Measurements from ENCODE around the gene ACOT11. TPM values are rescaled to one million over a fixed set of nuclear protein-coding genes. Genes with fewer than 3 reads are reported as not detected.

ACOT11 gene
- total RNA-seq, 1 experiment from 2014 or later, result 1.9 TPM

- no peak for DNase-seq (ENCODE audit: low read depth, low spot score)
- no peaks in the 10 kb centered on the region for H3K4me1 ChIP-seq (ENCODE audit: control insufficient read depth, insufficient read depth, low read length)
Observed at GRCh38 chr1:54543729-54544496, 4.1 kb upstream of the ACOT11 start.

More at GRCh38 chr1:54543729-54544496, 4.1 kb upstream of the ACOT11 start:
- ChIA-PET CTCF (interaction anchor here (0.6 kb wide), 1 partner anchor 19 kb away, joined by 3 read pairs; no protein-coding TSS in a partner anchor), POLR2A (no interaction called here)
- no peaks in the 10 kb centered on the region for H3K36me3 ChIP-seq (ENCODE audit: control insufficient read depth, insufficient read depth, low read length)
- no peaks in the 10 kb centered on the region for H3K9me3 ChIP-seq (ENCODE audit: control insufficient read depth, insufficient read depth, low read depth, low read length)
- BruUV-seq (replicated peaks), result no TSS peak
- no peak overlapping the region for H3K27ac ChIP-seq (ENCODE audit: low read length)
- no peaks in the 10 kb centered on the region for H3K27me3 ChIP-seq (ENCODE audit: control insufficient read depth, insufficient read depth, low read length)
- TF ChIP-seq CTCF (IDR thresholded peaks at IDR 0.05) (no peak), SIN3A (IDR thresholded peaks at IDR 0.05; ENCODE audit: borderline replicate concordance, insufficient read depth, low read depth, low read length) (no peak), POLR2AphosphoS5 (IDR thresholded peaks at IDR 0.05; ENCODE audit: low read depth, low read length) (no peak), REST (IDR thresholded peaks at IDR 0.05; ENCODE audit: insufficient read depth in 1 of 2, low read depth in 2 of 2, low read length in 1 of 2) (no peak), TCF7L2 (IDR thresholded peaks at IDR 0.05; ENCODE audit: low read depth, low read length) (no peak)
- in situ Hi-C loops (cut with HindIII; ENCODE audit: low pct_unique_long_range_greater_than_20kb, low sequenced_read_pairs) (no loop called here), intact Hi-C loops (cut with micrococcal nuclease; ENCODE audit: unreplicated experiment) (no loop called here)
- ATAC-seq, result no peak
- no peak overlapping the region for H3K4me3 ChIP-seq (ENCODE audit: low read depth in 2 of 2, low read length in 2 of 2)
